ENCODE results near the gene SSRP1. TPM values are rescaled to one million over a fixed set of nuclear protein-coding genes. Genes with fewer than 3 reads are reported as not detected.

Gene SSRP1
- polyA plus RNA-seq, 4 donors, result 169 to 189 (median 183) TPM

DNA sequence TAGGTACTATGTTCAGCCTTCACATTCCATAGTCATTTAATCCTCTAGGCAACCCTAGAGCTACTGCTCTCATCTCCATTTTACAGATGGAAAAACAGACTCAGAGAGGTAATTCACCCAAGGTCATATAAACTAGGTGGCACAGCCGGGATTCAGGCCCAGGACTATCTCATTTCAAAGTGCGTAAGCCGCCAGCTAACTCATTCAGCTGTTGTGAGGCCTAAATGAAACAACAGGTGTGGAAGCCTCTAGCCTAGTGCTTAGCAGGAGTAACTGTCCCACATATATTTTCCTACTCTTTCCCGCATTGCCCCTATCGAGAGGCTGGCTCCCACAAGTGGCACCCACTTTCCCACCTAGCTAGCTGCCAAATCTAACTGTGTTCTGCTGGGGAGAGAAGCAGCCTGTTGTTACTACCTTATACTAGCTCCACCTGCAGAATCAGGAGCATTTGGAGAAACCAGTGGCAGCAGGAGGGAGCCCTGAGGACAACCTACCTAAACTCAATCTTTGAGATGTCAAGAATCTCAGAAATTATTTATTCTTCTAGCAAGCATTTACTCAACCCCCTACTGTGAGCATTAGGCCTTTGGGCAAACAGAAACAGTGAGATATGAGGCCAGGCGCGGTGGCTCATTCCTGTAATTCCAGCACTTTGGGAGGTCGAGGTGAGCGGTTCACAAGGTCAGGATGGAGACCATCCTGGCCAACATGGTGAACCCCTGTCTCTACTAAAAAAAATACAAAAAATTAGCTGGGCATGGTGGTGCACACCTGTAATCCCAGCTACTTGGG lies 24.4 kb upstream of the SSRP1 start:
- DNase-seq (ENCODE audit: low read depth in 4 of 4, low spot score in 2 of 4), result no peak

DNA sequence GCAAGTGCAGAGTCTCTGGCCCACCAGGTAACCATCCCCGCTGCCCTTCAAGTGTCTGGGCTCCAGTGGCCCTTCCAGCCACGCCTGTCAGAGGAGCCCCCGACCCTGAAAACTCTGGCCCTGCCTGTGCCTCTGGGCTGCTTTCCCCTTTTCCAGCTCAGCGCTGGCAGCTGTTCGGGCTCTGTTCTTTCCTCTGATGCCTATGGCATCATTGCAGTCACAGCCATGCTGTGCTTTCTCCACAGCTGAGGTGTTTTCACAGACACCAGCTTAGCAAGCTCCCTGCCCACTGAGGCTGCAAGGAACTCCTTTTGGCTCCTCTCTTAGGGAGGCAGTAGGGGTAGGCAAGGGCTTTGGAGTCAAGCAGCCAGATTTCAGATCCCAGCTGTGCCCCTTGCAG lies 23.7 kb upstream of the SSRP1 start:
- no peak for DNase-seq (ENCODE audit: low read depth in 4 of 4, low spot score in 2 of 4)

DNA sequence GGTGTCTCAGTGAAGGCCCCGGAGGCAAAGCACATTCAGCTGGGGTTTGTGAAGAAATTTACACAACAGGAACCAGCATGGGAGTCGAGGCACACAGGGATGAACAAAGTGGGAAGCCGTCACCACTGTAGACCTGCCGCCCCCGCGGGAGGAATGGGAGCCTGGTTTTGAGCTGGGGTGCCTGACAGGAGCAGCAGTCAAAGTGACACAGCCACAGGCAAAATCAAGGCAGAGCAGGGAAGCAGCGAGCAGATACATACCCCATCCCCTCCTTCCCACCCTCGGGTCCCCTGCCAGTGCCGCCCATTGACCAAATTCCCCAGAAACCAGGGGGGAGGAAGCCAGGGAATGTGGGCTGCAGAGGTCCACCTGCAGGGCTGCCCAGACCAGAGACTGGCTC lies 23.3 kb upstream of the SSRP1 start:
- DNase-seq (ENCODE audit: low read depth in 4 of 4, low spot score in 2 of 4), result no peak

DNA sequence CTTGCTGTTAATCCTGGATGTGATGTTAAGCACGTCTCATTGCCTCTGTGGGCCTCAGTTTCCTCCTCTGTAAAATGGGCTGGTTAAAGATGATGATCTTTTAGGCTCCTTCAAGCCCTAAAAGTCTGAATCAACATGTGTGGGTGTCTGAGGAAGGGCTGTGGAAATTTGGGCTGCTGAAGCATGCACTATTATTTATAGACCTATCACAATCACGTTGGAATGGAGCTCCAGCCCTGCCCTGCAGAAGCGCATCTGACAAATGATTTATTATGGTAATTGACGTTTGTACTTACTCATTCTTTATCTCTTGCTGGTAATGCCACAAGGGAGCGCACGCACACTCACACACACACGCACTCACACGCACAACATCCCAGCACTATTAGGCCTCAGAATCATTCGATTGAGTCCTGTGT lies 22.9 kb upstream of the SSRP1 start:
- no peak for DNase-seq (ENCODE audit: low read depth in 4 of 4, low spot score in 2 of 4)

DNA sequence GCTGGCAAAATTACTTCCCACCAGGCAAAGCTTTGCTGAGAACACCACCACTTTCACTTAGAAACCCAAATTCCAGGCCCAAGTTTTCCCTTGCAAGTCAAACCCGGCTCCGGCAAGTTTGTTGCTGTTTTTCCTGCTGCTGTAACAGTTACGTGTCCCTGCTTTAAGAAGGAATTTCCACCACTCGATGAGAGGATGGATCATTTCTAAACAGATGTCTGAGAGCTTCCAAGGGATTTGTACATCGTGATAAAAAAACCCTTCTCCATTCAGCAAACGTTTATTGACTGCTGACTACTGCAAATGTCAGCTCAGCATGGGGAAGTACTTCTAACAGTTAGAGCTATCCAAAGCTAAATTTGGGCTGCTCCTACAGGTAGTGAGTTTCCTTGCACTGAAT lies 22.2 kb upstream of the SSRP1 start:
- DNase-seq (ENCODE audit: low read depth in 4 of 4, low spot score in 2 of 4), result no peak

DNA sequence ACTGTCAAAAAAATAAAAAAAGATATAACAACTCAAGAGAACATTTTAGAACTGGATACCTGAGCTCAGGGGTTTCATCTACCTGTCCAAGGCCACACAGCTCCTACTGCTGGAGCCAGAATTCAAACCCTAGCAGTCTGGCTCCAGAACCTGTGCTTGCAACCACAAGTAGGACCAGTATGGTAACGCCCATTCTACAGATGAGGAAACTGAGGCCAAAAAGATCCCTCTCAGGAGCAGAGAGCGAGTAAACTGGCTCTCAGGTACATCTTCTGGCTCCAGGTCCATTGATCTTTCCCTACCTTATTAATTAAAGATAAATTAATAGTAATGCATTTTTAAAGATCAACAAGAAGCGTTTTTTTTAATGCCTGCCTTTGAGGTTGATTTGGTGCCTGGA lies 21.6 kb upstream of the SSRP1 start:
- DNase-seq (ENCODE audit: low read depth in 4 of 4, low spot score in 2 of 4), result no peak

DNA sequence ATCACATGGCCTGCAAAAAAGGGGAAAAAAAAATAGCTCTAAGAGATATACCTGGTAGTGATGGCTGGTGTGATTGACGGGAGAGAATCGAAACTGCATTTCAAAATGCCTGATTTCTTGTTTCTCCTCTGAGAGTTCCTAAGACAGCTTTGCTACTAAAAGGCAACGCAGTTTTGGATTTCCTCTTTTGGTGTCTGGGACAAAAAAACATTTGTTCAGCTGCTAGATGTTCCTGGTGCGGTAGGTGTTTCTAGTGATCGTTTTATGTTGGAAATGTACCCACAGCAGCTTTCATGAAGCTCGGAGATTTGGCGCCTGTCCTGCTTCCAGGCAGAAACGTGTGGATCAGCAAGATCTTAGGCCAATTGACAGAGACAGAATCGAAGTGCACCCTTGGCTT lies 20.6 kb upstream of the SSRP1 start:
- DNase-seq (ENCODE audit: low read depth in 4 of 4, low spot score in 2 of 4), result no peak

DNA sequence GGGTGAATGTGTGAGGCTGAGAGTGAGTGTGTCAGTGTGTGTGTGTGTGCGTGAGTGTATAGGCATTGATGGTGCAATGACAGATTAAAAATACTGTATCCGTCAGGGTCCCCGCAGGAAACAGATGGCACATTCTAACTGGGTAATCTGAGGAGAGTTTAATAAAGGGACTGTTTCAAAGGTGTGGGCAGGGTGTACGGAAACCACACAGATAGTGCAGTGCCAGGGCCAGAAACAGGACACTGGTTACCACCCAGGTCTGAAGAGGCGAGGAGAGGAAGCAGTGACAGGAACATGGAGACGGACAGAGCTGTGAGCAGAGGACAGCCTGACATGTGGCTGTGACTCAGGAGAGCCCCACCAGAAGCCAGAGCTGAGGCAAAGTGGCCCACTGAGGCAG lies 19.0 kb upstream of the SSRP1 start:
- no peak for DNase-seq (ENCODE audit: low read depth in 4 of 4, low spot score in 2 of 4)

DNA sequence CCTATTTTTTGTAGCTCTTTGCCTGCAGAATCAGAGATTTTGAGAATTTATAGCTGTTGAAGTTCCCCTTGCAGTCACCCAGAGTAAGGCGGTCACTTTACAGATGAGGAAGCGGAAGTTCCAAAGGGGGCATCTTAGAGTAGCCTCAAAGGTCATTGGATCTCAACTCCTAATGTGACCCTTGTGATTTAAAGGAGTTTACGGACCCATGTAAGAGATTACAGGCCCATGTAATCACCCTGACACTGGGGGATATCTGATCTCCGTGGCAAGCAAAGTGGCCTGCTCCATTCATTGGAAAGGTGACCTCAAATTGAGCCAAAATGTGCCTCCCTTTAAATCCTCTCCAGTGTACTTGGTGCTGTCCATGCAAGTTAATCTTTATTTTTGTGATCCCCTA lies 18.2 kb upstream of the SSRP1 start:
- DNase-seq (ENCODE audit: low read depth in 4 of 4, low spot score in 2 of 4), result no peak

DNA sequence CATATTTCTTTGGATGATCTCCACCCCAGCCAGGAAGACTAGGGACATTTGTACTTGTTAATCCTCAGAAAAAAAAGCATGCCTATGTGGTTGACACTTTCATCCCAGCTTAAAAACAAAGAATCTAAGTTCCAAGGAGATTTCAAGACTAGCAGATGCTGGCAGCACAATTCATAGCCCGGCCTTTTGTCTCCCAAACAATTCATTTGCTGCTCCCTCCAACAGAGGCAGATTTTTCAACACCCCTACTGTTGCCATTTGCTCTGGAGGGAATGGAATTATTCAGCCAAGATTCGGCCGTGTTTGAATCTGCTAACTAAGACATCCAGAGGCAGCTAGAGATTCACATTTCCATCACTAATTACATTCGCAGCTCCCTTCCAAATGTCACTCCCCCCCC lies 17.8 kb upstream of the SSRP1 start:
- DNase-seq (ENCODE audit: low read depth in 4 of 4, low spot score in 2 of 4), result no peak

DNA sequence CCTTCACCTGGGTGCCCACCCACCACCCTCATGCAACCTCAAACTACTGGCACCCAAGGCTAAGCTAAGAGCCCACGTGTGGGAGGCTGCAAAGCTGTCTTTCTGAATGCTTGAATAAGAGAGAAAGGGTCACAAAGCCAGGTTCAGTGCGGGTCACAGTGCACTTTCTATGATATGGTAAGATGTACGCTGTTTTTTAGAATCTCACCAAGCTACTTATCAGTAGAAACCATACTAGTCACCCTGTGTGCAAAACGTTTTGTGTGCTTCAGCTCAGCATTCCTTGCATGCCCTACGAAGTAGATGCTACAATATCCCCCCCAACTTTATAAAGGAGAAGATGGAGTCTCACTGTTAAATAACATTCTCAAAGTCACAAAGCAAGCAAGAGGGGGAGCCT lies 17.3 kb upstream of the SSRP1 start:
- DNase-seq (ENCODE audit: low read depth in 4 of 4, low spot score in 2 of 4), result no peak

DNA sequence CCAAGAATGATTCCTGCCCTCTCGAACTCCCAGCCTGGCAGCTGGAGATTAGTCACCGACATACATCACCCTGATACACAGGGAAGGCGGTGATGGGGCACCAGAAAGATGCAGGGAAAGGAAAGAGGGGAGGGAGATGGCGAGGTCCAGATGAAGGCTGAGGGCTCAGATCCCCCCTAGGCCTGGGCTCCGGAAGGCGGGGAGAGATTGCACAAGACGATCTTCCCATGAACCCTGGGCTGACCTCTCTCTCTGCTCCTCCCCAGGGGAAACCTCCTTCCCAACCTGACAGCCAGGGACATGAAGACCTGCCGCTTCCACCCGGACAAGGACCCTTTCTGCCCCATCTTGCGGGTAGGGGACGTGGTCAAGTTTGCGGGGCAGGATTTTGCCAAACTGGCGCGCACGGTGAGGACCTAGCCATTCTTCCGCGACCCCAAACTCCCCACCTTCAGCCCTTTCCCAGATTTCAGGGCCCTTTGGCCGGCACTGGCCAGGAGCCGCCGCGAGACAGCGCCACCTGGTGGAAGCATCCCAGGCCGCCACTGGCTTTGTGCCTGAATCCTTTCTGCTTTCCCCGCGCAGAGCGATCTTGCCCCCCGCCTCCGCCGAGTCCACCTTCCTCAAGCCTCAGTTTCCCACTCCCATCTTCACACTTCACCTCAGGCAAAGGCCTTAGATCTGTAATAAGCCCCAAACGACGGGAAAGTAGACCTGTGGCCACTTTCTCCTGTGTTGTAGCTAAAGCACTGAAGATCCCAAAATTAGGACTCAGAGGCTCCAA lies 14.0 kb upstream of the SSRP1 start:
- no peak for DNase-seq (ENCODE audit: low read depth in 4 of 4, low spot score in 2 of 4)

DNA sequence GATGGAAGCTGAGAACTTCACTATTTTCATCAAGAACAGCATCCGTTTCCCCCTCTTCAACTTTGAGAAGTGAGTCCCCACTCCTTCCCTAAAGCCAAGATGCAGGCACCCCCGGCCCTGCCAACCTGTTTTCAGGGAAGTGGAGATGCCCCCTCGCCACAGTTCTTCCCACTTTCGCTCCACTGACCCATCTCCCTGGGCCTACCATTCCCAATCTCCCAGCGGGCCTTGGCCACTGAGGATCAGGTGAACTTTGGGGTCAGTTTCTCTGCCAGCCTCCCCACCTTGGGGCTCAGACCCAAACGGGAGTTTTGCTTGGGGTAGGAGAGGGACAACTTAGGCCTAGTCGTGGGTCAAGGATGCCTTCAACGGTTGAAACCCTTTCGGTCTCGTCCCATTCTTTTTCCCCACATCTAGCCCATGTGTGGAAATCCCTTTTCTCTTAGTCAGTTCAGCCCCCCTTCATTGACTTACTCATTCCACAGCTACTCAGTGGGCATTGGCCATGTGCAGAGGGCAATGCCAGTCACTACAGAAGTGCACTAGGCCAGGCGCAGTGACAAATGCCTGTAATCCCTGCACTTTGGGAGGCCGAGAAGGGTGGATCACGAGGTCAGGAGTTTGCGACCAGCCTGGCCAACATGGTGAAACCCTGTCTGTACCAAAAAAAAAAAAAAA lies 13.1 kb upstream of the SSRP1 start:
- DNase-seq (ENCODE audit: low read depth in 4 of 4, low spot score in 2 of 4), result no peak

DNA sequence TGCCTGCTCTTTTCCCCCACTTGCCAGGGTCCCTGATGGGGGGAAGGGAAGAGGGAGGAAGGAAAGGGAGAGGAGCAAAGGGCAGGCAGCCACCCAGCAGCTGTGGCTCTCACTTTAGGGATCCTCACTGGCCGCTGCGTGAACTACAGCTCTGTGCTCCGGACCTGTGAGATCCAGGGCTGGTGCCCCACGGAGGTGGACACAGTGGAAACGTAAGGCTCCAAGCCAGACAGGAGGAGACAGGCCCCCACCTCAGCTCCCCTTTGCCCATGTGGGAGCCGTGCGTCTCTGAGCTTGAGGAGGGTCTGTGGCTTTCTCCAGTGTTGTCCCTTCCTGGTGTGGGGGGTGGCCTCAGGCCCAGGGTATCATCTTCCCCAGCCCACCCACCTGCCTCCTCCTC lies 12.4 kb upstream of the SSRP1 start:
- no peak for DNase-seq (ENCODE audit: low read depth in 4 of 4, low spot score in 2 of 4)

DNA sequence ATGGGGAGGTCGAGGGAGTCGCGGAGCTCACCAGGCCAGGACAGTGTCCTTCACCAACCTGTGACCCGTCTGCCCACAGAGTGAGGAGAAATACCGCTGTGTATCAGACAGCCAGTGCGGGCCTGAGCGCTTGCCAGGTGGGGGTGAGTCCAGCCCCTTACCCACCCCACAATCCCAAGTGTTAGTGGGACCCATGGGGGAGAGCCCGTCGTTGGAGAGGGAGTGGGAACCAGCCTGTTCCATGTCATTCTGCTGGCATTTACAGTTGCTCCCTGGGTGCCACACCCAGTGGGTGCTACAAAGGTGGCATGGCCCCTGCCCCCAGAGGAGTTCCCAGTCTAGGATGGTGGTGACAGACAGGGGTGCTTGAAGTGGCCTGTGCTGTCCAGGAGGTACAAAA lies 11.6 kb upstream of the SSRP1 start:
- DNase-seq (ENCODE audit: low read depth in 4 of 4, low spot score in 2 of 4), result no peak

DNA sequence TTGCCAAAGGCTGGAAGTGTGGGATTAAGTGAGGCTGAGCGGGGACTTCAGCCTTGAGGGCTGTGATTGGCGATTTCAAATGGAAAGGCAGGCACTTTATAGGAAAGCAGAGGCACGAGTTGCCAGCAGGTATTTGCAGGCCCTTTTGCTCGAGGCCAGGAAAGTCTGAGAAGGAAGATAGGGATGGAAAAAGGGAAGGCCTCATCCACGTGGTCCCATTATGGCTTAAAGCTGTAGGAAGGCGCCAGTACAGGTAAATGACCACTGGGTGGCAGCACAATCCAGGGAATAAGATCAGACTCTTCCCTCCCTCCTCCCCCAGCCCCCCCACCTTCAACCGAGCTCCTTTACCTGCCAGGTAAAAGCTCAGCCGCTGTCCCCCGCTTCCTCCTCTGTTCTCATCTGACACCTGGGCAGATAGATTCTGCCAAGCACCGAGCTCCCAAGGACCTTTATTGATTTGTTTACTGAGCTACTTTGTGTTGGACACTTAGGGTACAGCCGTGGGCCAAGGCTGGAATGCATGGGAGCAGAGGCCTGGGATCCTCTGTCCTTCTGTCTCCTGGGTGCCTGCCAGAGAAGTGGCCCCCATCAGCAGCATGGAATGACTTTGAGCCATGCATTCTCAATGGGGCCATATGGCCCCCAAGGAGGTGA lies 10.0 kb upstream of the SSRP1 start:
- no peak for DNase-seq (ENCODE audit: low read depth in 4 of 4, low spot score in 2 of 4)

DNA sequence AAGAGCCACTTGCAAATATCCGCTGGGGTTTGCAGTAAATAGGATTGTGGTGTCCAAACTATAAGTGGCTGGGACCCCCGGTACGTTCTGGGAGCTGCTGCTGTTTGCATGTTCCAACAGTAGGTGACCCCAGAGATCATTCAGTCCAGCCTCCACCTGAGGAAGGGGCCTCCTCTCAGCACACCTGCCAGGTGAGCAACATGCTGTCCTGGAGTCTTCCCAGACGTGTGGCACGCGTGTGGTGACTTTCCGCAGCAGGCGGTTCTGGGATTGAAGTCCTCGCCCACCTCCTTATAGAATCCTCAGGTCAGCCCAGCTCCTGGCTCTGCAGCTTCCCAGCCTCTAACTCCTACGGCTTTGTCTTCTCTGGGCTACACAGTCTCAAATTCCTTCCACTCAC lies 9.1 kb upstream of the SSRP1 start:
- no peak for DNase-seq (ENCODE audit: low read depth in 4 of 4, low spot score in 2 of 4)

DNA sequence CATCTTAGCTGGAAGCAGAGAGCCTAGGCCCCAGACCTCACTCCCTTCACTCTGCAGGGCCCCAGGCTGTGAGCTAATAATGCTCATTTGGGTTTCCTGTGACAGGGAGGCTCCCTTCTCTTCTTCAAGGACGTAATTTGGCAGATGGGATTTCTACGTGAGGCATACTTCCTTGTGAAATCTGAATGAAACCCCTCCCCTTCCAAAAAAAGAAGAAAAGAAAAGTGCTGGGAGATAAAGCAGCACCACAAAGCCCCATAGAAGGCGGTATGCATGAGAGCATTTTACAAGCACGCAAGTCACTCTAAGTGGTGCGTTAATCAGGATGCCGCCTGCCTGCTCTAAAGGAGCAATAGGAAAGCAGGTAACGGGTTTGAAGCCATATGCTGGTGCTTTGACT lies 8.1 kb upstream of the SSRP1 start:
- DNase-seq (ENCODE audit: low read depth in 4 of 4, low spot score in 2 of 4), result no peak

DNA sequence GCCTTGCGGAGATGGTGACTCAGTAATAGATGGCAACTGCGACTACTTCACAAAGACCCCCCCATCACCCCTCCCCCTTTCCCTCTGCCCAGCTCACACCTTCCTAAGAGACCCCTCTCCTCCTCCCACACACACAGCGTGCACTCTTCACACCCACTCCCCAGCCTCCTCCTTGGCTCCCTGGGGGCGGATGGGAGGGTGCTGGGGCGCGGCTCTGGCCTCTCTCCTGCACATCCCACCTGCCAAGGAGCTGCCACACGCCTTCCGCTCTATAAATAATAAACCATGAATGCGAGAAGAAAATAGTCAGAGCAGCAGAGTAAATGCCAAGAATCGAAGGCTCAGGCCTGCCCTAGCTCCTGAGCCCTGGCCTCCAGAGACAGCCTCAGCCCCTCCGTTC lies 7.0 kb upstream of the SSRP1 start:
- DNase-seq (ENCODE audit: low read depth in 4 of 4, low spot score in 2 of 4), result no peak

DNA sequence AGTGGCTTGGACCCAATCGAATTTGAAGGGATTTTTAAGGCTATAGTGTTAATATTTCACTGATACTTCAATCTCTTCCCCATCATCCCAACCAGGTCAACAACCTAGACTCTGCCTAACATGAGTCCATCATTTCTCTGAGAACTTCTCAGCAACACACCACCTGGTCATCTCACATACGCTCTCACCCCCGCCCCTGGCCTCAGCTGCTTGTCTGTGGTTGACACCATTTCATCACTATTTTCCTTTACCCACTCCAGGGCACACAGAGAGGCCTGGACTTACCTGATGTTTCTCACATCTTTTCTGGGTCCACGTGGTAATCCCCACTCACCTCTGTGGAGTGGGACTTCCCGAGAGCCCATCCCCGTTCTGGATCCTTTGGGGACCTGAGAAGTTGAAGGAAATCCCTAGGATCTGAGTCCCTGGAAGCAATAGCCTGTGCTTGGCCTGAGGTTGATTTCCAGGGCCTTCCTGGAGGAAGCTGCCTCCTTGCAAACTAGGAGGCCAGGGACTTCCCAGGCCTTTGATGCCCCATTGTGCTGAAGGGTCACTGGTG lies 5.6 kb upstream of the SSRP1 start:
- no peak for DNase-seq (ENCODE audit: low read depth in 4 of 4, low spot score in 2 of 4)
